ENCODE data around the gene CTRL.

- no peak for TF ChIP-seq CTCF (IDR thresholded peaks at IDR 0.05; ENCODE audit: insufficient read depth, low read depth, low read length)
- no peak for TF ChIP-seq EZH2 (IDR thresholded peaks at IDR 0.05; ENCODE audit: insufficient read depth, low read length)
These were observed 22.9 kb upstream of the CTRL start for GRCh38 chr16:67954421-67955196.

All from astrocyte (in vitro differentiated cells and primary cell).